ENCODE data around the gene NR2F2.

Gene NR2F2

DNA sequence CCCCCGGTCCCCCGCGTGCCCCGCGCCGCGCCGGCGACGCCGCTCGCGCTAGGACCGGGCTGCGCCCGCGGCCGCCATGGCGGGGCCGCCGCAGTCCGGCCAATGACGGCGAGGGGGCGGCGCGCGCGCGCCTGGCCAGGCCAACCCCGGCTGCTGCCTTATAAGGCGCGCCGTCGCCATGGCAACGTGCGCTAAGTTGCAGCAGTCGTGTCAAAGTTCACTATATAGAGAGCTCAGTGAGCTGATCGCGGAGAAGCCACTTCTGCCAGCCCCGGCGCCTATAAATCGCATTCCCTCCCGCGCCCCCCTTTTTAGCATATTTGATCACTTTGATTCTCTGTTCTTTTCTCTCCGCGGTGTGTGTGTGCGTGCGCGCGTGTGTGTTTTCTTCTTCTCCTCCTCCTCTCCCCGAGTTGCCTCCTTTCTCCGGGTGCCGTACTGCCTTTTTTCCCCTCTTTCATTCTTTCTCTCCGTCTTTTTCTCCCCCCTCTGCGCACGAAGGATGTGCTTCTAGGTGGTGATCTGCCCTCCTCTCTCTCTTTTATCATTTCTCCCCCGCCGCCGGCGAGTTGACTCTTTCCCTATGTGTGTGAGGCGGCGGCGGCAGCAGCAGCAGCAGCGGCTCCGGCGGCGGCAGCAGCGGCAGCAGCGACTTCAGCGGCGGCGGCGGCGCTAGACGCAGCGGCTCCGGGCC, at the start of gene NR2F2:
TSS of gene NR2F2 (plus strand) at position 251 of the 694 bp plus-strand sequence. CDS start 1,406 bp downstream, outside the sequence.
- DNase-seq = peak; percentile 91

DNA sequence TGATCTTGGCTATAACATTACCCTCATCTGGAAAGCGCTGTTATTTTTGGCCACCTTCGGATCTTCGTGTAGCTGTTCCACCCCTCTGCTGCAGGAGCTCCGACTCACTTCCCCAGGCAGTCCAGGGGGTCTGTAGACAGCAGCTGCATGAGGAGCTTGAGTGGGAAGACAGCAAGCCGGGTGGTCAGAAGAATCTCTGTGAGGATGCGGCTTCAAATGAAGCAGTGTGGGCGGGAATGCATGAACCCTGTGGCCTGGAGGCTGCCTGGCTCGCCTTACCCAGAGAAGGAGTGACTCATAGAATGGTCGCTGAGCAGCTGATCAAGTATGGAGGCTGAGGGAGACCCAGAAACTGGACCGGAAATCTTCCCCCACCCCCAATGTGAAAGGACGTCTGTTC, 45.2 kb upstream of the NR2F2 start:
- DNase-seq = no peak

DNA sequence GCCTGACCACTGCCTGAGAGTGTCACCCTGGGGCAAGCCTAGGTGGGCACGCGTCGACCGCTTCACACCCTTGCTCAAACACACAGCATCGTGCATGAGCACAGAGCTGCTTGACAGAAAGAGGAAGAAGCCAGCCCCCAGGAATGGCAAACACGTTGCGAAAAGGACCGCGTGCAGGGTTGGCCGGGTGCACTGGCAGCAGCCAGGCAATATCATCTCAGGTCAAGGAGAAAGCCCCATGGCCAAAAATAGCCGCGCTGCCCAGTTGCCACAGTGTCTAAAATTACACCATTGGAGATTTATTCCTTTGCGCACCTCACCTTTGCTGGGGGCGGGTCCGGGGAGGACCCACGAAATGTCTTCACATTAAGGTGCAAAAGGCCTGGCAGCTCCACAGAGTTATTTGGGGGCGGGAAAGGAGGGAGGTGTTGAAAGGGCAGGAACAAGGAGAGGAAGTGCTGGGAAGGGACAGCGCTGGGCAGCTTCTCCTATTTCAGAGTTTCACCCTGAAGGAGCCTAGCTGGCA, 44.7 kb upstream of the NR2F2 start:
- DNase-seq = no peak

- no peak for DNase-seq
These were observed 39.8 kb upstream of the NR2F2 start for GRCh38 chr15:96290679-96291078.

DNA sequence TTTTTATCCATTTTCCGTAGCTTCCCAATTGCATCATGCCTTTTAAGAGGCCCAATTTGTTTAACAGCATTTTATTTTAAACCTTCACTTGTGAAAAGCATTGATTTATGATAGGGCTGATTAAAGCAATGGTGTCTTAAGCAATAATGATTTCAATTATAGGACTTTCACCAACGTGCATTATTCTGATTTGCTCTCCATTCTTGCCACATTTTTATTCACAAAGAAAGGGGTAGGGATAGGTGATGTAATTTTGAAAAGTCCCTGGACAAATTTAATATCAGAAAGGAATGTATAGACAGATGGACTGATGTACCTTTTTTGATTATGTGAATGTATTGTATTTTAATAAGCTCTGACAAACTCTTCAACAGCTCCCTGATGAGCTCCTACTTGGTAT, 37.9 kb upstream of the NR2F2 start:
- DNase-seq = no peak

DNA sequence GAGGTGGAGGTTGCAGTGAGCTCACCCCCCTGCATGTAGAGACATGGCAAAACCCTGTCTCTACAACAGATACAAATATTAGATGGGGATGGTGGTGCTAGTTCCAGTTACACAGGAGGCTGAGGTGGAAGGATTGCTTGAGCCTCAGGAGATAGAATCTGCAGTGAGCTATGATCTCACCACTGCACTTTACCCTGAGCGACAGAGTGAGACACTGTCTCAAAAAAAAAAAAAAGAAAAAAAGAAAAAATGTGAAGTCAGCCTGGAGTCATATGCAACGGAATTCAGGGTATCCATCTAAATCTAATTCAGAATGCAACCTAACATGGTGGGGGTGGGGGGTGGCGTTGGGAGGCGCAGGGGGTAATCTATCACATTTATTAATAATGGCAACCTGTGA, 37.1 kb upstream of the NR2F2 start:
- no peak for DNase-seq

- no peak for DNase-seq
These were observed 35.7 kb upstream of the NR2F2 start for GRCh38 chr15:96294766-96295165.

DNA sequence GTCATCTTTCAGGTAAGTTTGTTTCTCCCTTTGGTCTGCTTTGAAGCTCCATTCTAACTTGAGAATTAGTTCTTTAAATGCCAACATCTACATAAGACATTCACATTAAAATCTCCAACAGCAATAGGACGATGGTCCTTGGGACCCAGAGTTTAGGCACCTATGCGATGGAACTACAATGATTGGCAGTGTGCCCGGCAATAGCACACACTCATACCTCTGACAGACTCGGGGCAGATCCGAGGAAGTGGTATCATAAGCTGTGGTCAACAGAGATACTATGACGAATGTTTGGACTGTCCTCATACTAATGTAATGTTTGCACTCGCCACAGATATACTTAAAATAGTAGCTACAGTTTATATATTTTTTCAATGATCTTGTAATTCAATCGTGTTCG, 34.2 kb upstream of the NR2F2 start:
- no peak for DNase-seq

DNA sequence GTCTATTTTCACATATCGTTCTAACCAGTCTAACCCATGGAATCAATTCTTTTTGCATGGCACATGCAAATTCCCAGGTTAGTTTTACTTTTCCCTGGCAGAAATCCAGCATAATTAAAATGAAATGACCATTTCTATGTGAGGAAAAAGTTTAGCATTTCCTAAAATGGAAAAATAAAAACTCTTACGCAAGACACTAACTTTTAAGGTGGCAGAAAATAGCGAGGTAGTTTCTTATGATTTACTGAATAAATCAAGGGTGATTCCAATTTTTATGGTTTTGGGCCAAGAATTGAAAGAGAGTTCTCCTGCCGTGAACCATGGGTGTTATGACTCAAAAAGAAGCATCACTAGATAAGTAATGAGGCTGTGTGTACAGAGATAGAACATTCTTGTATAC, 32.7 kb upstream of the NR2F2 start:
- no peak for DNase-seq

DNA sequence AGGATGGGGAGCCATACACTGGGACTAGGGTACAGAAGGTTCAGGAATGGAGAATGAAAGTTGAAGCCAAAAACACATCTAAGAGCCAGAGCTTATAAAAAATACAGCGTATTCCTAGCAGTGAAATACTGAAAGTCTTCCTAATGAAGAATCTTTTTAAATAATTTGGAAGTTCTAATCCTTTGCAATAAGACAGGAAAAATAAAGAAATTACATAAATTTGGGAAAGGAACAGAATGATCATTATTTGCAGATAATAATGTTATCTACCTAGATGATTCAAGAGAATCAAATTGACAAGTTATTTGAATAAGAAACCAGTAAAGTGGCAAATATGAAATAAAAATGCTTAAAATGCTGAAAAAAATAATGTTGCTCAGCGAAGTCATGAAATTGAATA, 32.3 kb upstream of the NR2F2 start:
- DNase-seq = no peak

- no peak for DNase-seq
These were observed 29.7 kb upstream of the NR2F2 start for GRCh38 chr15:96300836-96301235.

- DNase-seq = no peak
These were observed 26.9 kb upstream of the NR2F2 start for GRCh38 chr15:96303503-96304056.

DNA sequence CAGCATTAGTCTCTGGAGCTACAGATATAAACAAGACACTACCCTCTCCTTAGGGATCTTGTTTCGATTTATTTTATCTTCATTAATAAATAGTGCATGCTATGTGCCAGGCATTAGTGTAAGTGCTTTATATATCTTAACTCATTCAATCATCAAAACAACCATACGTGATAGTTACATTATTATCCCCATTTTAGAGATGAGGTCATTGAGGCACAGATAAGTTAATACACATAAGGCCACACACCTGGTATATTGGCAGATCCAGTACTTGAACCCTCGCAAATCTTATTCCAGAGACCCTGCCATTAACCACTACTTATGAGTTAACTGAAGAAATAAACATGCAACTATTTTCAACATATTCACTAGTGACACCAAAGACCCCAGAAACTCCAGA, 25.7 kb upstream of the NR2F2 start:
- DNase-seq = no peak

GRCh38 chr15:96306321-96306720, 24.2 kb upstream of the NR2F2 start:
- DNase-seq = no peak

GRCh38 chr15:96307856-96308394, 22.6 kb upstream of the NR2F2 start:
- no peak for DNase-seq

- DNase-seq = no peak
These were observed 21.3 kb upstream of the NR2F2 start for GRCh38 chr15:96309143-96309660.

DNA sequence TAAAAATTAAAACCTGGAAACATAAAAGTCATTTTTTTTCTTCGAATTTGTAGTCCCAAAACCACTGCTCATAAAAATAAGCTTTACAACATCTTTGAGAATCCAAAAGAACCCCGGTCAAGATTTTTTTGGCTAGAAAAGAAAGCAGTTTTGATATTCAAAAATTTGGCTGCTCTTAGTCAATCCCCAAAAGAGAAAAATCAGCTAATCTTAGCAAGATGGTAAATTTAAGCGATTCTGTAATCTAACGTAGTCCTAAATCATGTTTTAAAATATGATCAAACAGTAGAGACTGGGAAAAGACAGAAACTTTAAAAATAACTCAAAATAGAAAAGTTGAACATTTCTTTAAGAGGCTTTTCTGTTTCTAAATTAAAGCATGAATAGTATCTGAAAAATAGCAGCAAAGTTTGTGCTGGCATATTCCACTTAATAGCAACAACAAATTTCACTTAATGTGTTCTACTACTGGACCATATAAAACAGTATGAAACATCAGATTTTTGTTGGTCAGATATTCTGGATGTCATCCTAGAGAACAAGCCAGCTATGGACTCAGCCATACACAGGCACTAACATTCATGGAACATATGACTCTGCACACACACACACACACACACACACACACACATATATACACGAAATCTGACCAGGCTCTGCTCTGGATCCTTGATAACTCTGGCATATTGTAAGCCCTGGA, 19.1 kb upstream of the NR2F2 start:
- no peak for DNase-seq

GRCh38 chr15:96311956-96312294, 18.6 kb upstream of the NR2F2 start:
- no peak for DNase-seq

DNA sequence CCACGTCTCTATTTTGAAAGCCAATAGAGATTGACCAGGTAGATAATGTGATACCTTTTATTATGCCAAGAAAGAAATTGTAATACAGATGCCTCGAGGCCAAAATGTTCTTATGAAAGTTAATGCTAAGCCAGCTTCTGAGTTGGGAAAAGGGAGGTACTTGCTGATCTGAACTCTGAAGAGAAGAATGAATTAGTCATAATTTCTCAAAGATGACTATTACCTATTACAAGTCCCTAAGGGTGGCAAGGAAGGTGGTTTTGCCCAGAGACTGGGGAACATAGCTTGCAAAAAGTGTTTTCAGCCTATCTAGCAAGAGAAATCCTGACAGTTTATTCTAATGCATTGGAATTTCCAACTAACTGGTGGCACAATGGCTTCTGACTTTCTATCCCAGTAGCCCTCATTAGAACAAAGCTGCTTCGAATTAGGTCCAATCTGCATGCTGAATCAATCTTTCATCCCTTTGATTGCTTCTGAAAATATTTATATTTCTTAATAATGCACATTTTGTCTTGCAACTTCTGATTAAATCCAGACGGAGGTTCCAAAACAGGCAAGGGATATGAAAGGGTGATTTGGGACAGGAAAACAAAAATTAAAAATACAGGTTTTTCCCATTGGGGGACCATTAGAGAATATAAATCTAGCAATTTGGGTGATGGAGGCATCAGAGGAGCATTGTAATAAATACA, 17.7 kb upstream of the NR2F2 start:
- no peak for DNase-seq

DNA sequence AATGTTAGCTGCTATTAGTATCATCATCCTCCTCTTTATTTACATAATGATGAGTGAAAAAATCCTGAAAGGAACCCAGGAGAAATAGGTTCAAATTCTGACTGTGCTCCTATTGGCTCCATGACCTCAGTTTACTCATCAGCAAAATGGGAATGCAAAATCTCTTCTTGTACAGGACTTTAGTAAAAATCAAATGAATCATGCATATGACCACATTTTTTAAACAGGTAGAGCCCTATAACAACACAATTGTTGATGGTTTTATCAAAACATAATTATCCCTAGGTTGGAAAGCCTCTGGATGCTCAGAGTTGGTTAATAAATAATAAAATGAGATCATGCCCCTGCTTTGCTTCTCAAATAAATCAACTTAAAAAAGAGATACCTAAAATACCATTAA, 16.0 kb upstream of the NR2F2 start:
- DNase-seq = no peak

GRCh38 chr15:96314963-96315362, 15.5 kb upstream of the NR2F2 start:
- DNase-seq = no peak

DNA sequence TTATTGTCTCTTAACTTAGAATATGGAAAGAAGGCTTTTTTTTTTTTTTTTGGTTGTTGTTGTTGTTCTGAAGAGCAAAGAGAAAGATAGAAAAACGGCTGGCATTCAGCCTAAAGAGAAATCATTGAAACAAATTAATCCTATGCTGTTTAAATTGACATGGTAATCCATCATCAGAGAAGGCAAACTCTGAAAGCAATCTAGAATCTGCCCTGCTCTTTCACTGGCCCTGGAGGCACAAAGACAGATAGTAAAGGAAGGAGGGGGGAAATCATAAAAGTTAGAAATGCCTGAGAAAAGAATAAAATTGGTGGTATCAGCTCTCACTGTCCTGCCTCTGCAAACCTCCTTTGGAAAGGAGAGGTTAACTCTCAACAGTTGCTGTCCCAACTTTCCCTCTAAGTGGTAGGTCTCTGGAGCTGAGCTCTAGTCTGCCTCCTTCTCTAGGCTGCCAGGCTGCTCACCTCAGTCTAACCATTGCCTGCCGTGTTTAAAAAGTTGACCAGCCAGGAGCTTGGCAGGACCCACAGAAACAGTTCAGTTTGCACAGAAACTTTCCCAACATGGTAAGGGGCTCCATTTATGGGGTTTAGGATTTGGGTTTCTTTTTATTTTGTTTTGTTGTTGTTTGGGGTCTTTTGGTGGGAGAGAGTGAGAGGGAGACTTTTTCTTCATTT, 13.4 kb upstream of the NR2F2 start:
- DNase-seq = no peak

DNA sequence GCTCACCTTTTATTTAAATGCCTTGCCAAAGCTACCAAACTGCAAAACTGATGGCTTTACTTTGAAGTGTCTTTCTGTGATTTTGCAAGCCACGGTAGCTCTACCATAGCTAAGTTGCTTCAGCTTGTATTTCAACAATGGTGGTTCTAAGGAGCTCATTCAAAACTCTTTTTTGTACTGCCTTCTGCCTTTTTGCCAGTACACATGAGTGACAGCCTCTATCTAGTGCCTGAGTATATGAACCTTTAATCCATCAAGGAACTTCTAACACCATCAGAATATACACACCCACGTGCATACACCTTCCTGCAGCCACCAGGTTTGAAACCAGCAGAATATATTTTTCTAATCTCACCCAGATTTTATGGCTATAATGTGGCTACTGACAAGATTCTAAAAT, 10.4 kb upstream of the NR2F2 start:
- no peak for DNase-seq

Data from NCI-H345 (cell line).